HG03439 (cell line): ENCODE results near the gene CC2D2B.
"Not testable (repeated sequence)": the region's sequence is repeated elsewhere in the genome, so short reads cannot be mapped to it uniquely, and the experiment has no call there.

Experiments used
- ATAC-seq: cut with Tn5 transposase; IDR thresholded peaks from one replicate; pipeline ENCODE4 v1.9.1; 2021; ENCODE audit warnings: mild to moderate bottlenecking, moderate library complexity; ENCODE audit not compliant: unreplicated experiment

The CC2D2B gene, protein sequence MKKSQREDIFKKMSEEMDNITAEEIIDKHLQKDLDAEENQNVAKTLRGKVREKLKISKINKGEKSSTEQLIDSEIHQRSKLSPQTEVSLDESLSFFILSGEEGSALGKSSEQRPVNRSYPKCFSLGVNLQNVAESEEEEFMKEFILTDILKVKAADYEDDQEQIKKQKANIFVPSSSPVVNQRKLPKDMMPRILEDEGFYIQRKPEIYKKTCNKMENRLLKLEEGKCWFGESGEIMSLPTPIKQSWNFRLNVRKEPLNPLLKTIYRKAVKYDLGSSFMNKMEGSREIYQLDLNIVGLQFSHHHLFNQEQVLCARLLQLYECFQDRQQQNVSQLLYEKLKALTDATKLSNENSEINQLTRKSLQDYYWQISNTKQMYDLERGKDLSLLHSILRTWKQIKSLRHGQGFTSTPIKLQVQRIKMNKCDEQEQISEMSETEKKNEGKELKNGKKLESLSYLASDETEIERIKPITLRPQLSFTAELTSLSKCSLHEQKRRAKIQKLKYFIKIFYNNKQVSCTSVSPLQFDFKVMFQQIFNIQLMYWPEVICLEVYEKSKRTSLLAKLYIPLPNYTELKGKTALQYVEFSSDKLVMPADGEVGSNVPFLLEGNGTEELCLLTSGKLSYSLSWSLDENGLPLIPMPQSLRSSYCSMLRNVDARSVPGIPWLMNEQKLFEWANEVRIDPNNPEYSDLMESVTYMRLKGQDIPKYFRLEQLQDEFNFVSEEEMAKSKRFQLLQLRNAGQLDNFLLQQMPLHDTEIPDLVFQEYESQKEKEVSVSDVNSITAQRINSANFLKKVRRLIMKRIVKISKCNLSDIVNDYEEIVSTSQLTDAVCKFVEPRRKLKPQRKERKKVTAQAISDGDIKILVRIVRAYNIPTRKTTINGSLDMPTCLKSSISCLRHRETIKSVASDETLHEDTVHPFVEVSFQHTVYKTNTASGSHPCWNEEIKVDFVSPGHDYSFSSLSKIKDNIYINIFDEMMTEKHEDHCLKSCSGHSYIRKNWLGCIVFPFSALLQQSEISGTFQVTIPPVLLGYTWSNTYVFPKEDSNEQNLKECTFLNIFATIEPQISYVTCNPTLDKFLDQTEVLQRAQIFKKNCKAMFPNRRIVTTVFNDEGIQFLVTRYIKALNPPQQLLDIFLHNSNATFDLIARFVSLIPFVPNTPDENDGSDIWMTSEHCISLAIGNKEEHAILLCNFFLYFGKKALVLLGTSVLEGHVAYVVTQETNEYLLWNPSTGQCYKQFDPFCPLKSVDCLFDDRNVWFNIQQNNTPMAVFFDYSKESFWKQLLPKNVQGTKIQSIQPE (N-terminal part only)

GRCh38 chr10:95907456-95908253 lies at the start of gene CC2D2B:
Gene CC2D2B, plus strand, starts transcription at chr10:95907975. Its CDS starts 3,349 bp downstream, at chr10:95911324.
- peak; percentile 91 for ATAC-seq

DNA sequence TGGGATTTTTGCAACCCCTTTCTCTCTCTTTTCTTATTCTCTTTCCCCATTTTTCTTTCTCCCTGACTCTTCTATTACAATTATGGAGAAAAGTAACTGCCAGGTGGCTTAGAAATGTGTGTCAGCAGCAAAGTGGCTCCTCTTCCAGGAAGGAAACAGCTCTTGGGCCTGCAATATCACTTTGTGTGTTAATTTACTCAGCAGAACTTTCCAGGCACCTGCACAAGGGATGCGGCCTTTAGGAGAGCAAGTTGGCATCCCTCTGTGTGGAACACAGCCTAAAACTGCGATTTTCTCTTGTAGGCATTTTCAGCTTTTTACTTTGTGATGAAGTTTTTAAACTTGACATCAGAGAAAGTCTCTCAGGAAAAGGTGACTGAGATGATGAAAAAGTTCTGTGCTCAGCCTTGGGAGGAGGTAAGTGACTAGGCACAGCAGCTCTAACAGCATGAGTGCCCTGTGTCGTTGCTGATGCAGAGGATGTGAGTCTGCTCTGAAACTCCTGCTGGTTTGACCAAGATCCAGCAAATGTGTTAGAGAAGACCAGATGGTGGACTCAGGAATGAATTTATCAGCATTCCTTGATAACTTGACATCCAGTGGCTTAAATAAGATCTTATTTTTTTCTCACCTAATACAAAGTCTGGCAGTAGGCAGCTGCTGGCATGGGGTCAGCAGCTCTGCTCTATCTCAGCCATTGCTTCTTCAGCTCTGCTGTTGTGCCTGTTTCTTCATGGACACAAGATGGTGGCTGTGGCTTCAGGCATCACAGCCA lies 47.4 kb upstream of the CC2D2B start:
- ATAC-seq = no peak

GRCh38 chr10:95861386-95861785 lies 46.4 kb upstream of the CC2D2B start:
- ATAC-seq = no peak

GRCh38 chr10:95864906-95865813 lies 42.6 kb upstream of the CC2D2B start:
- peak; percentile 79 for ATAC-seq

DNA sequence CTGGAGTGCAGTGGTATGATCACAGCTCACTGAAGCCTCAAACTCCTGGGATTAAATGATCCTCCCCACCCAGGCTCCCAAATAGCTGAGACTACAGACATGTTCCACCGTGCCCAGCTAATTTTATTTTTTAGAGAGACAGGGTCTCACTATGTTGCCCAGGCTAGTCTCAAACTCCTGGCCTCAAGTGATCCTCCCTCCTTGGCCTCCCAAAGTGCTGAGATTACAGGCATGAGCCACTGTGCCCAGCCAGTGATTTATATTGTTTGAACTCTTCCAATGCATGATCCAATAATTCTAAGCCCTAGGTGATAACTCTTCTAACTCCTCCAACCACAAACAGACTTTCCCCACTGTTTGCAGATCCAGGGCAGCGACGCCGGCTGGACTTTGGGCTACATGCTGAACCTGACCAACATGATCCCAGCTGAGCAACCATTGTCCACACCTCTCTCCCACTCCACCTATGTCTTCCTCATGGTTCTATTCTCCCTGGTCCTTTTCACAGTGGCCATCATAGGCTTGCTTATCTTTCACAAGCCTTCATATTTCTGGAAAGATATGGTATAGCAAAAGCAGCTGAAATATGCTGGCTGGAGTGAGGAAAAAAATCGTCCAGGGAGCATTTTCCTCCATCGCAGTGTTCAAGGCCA lies 41.8 kb upstream of the CC2D2B start:
- no peak for ATAC-seq

DNA sequence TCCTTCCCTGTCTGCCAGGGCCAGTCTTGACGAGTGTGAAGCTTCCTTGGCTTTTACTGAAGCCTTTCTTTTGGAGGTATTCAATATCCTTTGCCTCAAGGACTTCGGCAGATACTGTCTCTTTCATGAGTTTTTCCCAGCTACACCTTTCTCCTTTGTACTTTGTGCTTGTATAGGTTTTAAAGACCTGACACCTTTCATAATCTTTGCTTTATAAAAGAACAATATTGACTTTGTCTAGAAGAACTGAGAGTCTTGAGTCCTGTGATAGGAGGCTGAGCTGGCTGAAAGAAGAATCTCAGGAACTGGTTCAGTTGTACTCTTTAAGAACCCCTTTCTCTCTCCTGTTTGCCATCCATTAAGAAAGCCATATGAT lies 41.3 kb upstream of the CC2D2B start:
- ATAC-seq = no peak

DNA sequence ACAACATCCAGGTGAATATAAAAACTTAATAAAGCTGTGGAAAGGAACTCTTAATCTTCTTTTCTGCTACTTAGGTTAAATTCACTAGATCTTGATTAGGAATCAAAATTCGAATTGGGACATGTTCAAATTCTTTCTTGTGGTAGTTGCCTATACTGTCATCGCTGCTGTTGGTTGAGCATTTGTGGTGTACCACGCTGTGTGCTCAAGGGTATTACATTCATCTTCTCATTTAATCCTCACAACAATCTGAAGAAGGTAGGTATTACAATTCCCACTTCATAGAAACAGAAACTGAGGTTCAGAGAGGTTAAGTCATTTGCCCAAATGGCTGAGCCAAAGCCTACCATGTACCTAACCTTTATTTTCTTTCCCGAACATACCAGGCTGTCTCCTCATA lies 39.9 kb upstream of the CC2D2B start:
- ATAC-seq = no peak

DNA sequence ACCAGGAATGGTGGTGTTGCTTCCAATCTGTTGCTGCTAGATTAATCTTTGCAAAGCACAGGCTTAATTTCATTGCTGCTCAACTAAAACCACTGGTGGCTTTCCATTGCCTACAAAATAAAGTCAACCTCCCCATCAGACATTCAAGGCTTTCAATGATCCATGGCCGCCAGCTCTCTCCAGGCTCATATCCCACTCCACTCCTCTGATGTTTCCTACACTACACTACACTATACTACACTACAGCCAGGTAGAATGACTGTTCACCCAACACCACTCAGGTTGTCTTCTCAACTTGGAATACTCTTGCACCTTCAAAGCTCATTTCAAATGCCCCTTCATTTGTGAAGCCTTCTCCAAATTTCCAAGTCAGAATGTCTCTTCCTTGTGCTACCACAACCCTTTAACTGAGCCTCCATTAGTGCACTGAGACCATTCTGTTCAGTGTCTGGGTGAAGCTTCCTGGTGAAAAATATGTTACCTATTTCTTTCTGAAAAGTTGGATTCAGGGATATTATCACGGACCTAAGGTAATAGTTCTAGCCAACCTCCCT lies 35.5 kb upstream of the CC2D2B start:
- no peak for ATAC-seq

GRCh38 chr10:95873139-95873538 lies 34.6 kb upstream of the CC2D2B start:
- ATAC-seq = no peak

GRCh38 chr10:95873651-95874050 lies 34.1 kb upstream of the CC2D2B start:
- no peak for ATAC-seq

DNA sequence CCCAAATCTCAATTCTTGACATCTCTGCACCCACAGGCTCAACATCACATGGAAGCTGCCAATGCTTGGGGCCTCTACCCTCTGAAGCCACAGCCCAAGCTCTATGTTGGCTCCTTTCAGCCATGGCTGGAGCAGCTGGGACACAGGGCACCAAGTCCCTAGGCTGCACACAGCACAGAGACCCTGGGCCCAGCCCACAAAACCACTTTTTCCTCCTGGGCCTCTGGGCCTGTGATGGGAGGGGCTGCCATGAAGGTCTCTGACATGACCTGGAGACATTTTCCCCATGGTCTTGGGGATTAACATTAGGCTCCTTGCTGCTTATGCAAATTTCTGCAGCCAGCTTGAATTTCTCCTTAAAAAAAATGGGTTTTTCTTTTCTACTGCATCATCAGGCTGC lies 33.0 kb upstream of the CC2D2B start:
- ATAC-seq = not testable (repeated sequence)

DNA sequence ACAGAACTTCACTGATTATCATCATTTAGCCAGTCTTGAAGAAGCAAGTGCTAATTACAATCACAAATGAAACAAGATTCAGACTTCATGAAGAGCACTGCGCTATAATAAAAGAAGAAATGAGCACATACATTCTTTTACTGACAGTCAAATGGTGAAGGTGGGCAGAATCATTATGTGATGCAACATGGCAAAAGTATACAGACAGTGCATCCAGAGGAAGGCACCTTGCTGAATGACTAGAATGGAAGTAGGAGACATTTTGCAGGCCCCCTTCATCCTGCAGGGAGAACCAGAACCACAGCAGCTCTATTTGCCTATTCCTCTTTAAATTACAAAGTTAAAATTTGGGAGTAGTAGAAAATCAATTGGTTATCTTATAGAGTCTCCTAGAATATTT lies 31.0 kb upstream of the CC2D2B start:
- ATAC-seq = no peak

- peak; percentile 62 for ATAC-seq
Measured at GRCh38 chr10:95877881-95878280, 29.9 kb upstream of the CC2D2B start.

GRCh38 chr10:95880704-95881103 lies 27.1 kb upstream of the CC2D2B start:
- ATAC-seq = no peak

DNA sequence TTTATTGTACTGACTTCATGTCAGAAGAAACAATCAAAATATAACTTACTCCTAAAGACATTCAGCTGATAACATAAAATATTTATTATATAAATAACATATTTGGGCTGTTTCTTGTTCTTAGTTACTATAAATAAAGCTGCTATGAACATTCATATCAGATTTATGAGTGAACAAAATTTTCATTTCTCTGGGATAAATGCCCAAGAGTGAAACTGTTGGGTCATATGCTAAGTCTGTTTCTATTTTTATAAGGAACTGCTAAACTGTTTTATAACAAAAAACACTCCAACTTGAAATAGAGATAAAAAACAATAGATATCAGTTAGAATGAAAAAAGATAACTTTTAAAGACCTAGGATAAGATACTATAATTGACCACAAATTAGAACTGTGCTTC lies 26.5 kb upstream of the CC2D2B start:
- ATAC-seq = no peak

DNA sequence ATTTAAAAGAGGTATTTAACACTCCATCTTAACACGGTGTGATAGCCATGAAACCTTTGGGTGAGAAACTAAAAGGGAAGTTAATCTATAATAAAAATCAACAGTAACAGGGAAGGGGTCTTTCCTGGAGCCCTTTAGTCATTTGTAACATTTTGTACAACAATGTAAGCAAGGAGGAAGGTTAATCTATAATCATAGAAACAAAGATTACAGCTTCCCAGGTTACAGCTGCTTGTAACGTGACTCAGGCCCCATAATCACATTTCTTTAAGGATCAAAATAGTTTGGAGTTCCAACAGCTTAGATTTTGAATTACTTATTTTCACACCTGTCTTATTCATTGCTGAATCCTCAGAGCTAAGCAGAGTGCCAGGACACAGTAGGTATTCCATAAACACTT lies 17.9 kb upstream of the CC2D2B start:
- ATAC-seq = no peak

DNA sequence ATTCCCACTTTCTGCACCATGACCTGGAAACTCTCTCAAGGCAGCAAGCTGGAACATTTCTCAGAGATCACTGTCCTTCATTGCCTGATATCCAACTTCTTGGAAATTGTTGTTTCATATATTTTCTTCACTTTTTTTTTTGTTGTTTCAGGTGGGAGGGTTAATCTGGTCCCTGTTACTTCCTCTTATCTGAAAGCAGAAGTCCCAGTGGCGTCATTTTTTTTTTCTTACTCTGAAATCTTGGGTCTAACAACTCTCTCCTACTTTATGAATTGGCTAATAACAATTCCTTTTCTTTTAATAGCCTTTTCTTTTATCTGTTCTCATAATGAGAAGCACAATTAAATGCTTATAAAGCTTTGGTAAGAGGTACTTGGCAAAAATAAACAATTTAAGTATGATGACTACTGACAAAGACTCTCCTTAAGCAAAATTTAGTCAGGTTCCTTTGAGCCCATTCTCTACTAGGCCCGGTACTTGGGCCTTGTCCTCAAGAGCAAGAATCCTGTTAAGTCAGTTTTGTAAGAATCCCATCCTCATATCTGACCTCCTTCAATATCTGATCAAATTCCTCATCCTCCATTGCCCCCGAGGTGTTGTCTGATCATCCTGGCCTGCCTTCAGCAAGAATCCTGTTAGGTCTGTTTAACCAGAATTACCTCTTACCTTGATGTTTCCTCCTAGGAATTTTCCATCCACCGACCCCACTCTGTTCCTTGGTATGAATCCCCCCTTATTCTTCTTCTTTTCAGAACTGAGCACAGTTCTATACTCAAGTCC lies 11.5 kb upstream of the CC2D2B start:
- ATAC-seq = no peak
